Activated CD4-positive, alpha-beta T cell treated with anti-CD3 and anti-CD28 coated beads, Interleukin-2, amount 50 U/mL, for 16 hours (primary cell): ENCODE data around the gene BMPR1B.

Experiments used
- DNase-seq: peaks from one replicate; pipeline ENCODE4 v3.0.0-alpha.2; 2020

The BMPR1B gene

DNA sequence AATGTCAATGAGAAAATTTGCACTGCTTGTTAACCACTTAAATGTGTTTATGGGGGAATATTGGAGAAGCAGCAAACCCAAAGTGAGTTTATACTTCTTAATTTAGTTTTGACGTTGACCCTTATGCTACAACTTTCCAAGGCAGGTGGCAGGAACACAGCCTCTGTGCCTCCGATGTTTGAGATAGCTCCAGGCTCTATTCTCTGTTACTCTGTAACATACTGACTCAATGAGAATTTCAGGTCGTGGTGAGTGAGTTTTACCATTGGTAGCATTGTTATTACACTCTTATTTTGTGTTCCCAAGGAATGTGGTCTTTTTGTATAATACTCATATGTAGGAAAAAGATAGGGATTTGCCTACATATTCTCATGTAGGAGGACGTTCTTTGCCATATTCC, 210.7 kb downstream of the BMPR1B start:
- no peak for DNase-seq

GRCh38 chr4:94970650-94971049, 212.9 kb downstream of the BMPR1B start:
- no peak for DNase-seq

DNA sequence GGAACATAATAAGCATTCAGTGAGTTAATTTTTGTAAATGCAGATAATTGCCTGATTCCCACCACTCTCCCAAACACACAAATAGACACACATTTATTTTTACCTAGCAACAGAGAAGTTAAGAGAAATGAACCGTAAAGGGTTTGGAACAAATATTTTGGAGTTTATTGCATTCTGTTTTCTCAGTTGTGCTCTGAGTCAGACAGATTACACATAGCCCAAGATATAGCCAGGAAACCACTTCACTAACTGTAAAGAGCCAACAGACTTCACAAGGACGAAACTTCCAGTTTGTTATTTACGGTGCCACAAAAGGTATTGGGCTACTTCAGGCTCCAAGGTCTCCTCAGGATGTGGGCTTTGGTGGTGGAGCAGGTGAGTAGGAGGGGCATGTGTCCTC, 217.0 kb downstream of the BMPR1B start:
- no peak for DNase-seq

GRCh38 chr4:94976371-94977011, 218.7 kb downstream of the BMPR1B start:
- no peak for DNase-seq

DNA sequence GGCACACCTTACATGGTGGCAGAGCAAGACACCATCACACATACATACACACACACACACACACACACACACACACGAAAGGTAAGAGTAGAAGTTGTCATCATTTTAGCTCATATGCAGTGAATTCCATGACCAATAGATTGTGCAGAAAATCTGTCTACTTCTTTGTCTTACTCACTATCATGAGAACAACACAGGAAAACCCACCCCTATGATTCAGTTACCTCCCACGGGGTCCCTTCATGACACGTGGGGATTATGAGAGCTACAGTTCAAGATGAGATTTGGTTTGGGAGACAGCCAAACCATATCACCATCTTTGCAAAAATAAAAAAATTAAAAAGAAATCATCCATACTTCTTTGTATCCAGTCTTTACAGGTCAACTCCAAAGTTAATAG, 221.1 kb downstream of the BMPR1B start:
- no peak for DNase-seq

DNA sequence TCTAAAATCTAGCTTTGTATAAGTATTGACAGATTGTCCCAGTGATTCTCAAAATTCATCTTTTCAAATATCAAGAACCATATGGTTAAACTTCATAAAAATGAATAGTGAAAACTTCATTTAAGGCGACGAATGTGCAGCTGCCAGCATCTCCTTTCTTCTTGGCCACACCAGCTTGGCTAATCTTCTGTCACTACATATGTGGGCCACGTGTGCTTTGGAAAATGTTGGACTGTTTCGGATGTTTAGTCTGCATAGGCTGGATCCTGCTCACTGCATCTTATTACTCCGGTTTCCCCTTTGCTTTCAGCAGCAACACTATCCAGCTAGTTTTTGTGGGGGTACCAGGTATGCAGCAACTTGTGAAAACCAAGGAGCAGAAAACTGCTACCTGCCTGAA, 221.9 kb downstream of the BMPR1B start:
- no peak for DNase-seq

DNA sequence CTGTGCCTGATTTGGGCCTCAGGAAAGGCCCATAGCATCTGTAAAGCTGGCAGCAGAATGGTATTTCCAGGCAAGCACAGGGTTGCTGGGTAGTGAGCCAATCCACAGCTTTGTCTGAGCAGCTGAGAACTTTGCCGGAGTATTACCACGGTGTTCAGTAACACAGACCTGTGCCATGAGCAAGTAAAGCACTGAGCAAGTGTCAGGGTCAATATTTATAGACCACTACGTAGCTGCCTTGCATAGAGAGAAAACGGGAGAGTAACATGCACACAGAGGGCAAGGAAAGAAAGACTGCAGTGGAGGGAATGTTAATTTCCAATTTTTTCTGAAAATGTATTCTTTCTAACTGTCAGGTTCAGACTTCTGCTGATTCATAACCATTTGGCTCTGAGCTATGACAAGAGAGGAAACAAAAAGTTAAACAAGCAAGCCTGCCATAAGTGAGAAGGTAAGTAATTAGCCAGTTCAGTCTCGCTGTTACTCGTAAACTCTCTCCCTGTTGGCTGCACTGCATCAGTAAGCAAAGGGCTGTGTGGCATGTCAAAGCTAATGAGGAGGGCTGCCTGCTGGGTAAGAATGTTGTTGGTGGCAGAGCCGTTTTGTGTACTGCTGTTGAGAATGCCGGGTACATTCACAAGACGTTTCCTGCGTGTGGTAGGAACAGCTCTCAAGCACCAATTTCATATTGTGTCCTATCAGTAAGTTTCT, 238.1 kb downstream of the BMPR1B start:
- no peak for DNase-seq

DNA sequence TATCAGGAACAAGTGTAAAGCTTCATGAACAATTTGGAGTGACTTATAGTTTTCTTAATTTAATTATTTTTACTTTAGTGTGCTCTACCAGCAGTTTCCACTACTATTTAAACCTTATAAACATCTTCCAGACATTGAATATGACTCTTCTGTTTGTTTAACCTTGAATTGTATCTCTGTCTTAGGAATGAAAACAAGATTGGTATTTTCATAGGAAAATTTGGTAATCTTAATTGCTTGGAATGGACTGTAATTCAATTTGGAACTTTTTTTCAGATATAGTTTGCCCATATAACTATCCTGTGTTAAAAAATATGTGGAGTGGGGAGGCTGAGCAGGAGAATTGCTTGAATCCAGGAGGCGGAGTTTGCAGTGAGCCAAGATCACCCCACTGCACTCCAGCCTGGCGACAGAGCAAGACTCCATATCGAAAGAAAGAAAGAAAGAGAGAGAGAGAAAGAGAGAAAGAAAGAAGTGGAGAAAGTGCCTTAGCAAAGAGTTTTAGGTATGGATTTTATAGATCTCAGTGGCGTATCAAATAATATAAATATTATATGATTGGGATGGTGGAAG, 242.4 kb downstream of the BMPR1B start:
- no peak for DNase-seq

DNA sequence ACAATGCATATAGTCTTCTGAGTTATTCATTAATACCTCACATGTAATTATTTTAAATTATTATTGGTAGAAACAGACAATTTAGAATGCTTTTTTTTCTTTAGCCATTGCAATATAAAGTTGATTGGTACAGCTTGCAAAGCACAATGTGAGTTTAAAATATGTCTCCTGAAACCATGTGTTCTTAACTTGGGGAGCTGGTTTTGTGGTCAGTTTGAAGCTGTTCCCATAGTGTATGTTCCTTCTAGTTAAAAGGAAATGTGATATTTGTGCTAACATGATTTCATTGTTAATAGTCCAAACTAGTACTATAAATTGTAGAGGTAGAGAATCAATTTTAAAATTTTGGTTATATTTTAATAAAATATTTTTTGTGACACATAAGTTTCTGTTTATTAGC, 247.2 kb downstream of the BMPR1B start:
- no peak for DNase-seq

- DNase-seq, result no peak
Measured at GRCh38 chr4:95007998-95008397, 250.2 kb downstream of the BMPR1B start.

DNA sequence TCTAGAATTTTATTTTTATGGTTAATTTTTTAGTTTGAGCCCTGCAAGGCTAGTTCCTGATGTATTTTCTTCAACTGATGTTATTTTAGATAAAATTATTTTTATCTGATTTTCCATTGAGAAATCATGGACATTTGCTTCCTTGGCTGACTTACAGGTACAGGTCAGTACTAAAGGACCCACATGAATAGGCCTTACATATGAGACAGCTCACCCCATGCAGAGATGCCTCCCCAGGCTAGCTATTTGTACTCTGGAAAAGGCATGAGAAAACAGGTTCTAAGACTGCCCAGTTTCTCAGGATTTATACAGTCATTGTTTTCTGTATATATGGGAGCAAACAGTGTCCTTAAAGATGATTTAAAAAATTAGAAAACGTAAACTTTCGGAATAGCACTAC, 255.5 kb downstream of the BMPR1B start:
- no peak for DNase-seq

- DNase-seq, result no peak
Measured at GRCh38 chr4:95014068-95014467, 256.3 kb downstream of the BMPR1B start.

- DNase-seq, result no peak
Measured at GRCh38 chr4:95017305-95018064, 259.7 kb downstream of the BMPR1B start.

DNA sequence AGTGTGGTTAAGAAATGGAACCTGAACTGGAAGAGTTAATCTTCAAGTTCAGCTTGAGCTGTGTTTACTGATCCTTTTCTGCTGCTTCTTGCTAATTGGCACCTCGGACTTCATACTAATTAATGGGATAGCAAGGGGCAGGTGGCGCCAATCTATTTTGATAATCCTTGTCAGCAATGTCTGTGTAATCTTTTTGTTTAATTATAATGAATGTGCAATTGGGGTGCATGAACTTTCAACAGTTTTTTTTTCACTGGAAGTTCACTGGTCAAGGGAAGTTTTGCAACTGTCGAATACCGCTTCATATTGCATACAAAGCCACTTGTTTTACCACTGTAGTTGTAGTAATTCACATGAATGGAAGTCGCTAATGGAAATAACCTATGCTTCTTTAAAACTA, 261.0 kb downstream of the BMPR1B start:
- DNase-seq, result no peak

- no peak for DNase-seq
Measured at GRCh38 chr4:95020521-95020920, 262.8 kb downstream of the BMPR1B start.

DNA sequence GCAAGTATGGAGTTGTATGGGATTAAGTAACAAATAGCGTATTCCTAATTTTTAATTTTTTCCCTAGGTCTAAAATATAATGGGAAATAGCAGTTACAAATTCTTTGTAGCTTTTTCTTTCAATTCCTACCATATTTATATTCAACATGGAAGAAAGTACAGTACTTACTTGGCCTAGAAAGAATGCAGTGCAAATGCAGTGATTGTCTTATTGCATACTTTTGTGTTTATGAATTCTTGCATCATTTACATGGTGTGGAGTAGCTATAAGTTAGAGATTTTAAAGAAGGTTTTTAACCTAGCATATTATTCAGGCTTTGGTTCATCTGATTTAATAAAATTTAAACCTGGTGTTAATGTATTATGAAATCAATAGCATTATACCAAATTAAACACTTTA, 263.3 kb downstream of the BMPR1B start:
- DNase-seq, result no peak

DNA sequence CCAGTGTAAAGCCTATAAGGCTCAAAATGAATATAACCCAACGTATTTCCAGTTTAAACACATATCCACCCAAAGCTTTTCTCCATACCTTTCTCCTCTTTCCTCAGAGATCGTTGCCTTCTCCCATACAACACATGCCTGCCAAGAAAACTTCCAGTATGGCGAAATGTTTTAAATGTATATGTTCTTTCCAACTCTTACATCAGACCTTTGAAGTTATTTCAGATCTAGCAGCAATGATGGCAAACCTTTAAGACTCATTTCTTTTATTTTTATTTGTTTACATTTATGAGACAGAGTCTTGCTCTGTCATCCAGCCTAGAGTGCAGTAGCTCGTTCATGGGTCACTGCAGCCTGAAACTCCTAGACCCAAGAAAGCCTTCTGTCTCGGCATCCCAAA, 265.4 kb downstream of the BMPR1B start:
- no peak for DNase-seq

GRCh38 chr4:95027905-95028618, 270.3 kb downstream of the BMPR1B start:
- no peak for DNase-seq

DNA sequence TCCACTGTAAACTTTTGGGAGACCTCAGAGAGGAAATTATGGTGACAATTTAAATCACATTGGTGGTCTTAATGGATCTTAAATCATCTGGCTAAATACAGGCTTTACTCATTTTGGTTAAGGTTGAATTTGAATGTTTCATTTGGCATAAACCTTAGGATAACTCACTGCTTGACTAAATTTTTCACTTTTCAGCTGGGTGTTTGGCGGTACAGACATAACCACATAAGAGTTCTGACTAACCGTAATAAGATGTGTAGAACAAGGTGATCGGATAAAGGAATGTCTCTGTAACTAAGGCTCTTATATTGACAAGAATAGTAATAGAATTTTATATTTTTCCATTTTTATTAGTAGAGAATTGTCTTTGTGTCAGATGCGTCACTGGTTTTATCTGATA, 281.0 kb downstream of the BMPR1B start:
- DNase-seq, result no peak

GRCh38 chr4:95044324-95044837, 286.6 kb downstream of the BMPR1B start:
- no peak for DNase-seq

DNA sequence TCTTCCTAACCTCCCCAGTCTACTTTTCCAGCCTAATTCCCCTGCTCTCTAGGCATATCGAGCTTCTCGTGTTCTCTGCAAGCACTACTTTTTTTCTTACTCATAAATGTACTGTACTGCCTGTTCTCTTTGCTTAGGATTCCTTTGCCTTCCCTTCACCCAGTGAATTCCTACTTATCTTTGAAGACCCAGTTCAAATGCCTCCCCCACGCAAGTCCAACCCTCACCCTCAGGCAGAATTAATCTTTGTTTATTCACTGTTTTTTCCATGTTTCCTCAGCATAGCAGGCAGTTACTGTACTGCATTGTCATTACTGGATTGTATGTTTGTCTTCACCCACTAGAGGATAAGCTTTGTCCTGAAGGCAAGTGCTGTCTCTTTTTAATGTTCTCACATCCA, 287.7 kb downstream of the BMPR1B start:
- DNase-seq, result no peak

- no peak for DNase-seq
Measured at GRCh38 chr4:95048296-95048695, 290.5 kb downstream of the BMPR1B start.
